Heart left ventricle (tissue), 16 donors: ENCODE results near the gene AASDH. TPM values are rescaled to one million over a fixed set of nuclear protein-coding genes. Genes with fewer than 3 reads are reported as not detected.

ENCODE experiments used
- ATAC-seq, 4 donors: fragments of 200-7000 bp; cut with Tn5 transposase; one replicate each; pipeline ENCODE4 v1.9.1; 2020 to 2022; ENCODE audit warnings: moderate library complexity in 4 of 4, mild to moderate bottlenecking in 3 of 4, moderate number of reproducible peaks in 1 of 4
- DNase-seq, 5 donors: peaks; one replicate each; pipeline ENCODE4 v3.0.0-alpha.2; 2020
- H3K27ac ChIP-seq, 12 donors: fragments of 200-600 bp; sonication (generic) in 4 of 12; one replicate each; pipeline versions ENCODE4 v1.5.0 to v1.8.0; 2016 to 2022; ENCODE audit warnings: mild to moderate bottlenecking in 2 of 12
- H3K27me3 ChIP-seq, 9 donors: fragments of 200-600 bp; sonication (generic) in 2 of 9; one replicate each; pipeline versions ENCODE4 v1.5.1 to v1.8.0; 2016 to 2022; ENCODE audit warnings: mild to moderate bottlenecking in 3 of 9
- H3K36me3 ChIP-seq, 9 donors: fragments of 200-600 bp; sonication (generic) in 2 of 9; one replicate each; pipeline versions ENCODE4 v1.5.0 to v1.8.0; 2018 to 2022; ENCODE audit warnings: mild to moderate bottlenecking in 2 of 9
- H3K4me1 ChIP-seq, 12 donors: fragments of 200-600 bp; sonication (generic) in 4 of 12; one replicate each; pipeline versions ENCODE4 v1.5.0 to v1.8.0; 2016 to 2022; ENCODE audit warnings: mild to moderate bottlenecking in 3 of 12
- H3K4me3 ChIP-seq, 12 donors: fragments of 200-600 bp; sonication (generic) in 4 of 12; one replicate each; pipeline versions ENCODE4 v1.5.0 to v1.8.0; 2017 to 2022; ENCODE audit warnings: mild to moderate bottlenecking in 9 of 12, moderate library complexity in 4 of 12
- H3K9me3 ChIP-seq, 12 donors: fragments of 200-600 bp; sonication (generic) in 4 of 12; one replicate each; pipeline versions ENCODE4 v1.5.0 to v1.8.0; 2016 to 2022; ENCODE audit warnings: mild to moderate bottlenecking in 1 of 12
- POLR2A ChIP-seq, 2 donors: fragments of 450-650 bp; IDR thresholded peaks; one replicate each; pipeline ENCODE4 v1.6.1; 2017; ENCODE audit warnings: antibody characterized with exemption in 2 of 2, mild to moderate bottlenecking in 2 of 2, moderate library complexity in 2 of 2
- WGBS, 4 donors: extraction: QIAGEN DNeasy Blood & Tissue Kit in 2 of 4; methylation state at CpG; one replicate each; pipeline versions ENCODE4 v1.1.5 to v1.1.7; 2013 to 2018; 5-methylcytosine and 5-hydroxymethylcytosine counted together
- intact Hi-C, 10 donors: fragments of 100-400 bp; cut with DNase I; formaldehyde crosslinking; loops; one replicate each; pipeline versions ENCODE4 v1.11.1 to v1.14.2; 2022
- polyA plus RNA-seq, 2 donors: library from polyadenylated mRNA; stranded (reverse); fragments of 200-250 nt; gene quantifications; one replicate each; pipeline ENCODE4 v1.2.3, GENCODE V29; 2013
- total RNA-seq, 9 donors: library from RNA; depleted of rRNA in 2 of 9; stranded (reverse); fragments of >200 nt in 2 of 9; fragmentation: NEBNext Ultra II Directional in 3 of 9; extraction: Animal tissue kit (Norgen Biotek cat#: 25700) in 3 of 9; gene quantifications; one replicate each; pipeline versions ENCODE4 v1.1.0 to v1.2.4, GENCODE V29; 2016 to 2023
- TF ChIP-seq, protein P1 (sequence below), 12 donors: fragments of 200-600 bp; sonication (generic) in 4 of 12; IDR thresholded peaks; one replicate each; pipeline versions ENCODE4 v1.5.0 to v1.8.0; 2018 to 2022; ENCODE audit warnings: antibody characterized with exemption in 12 of 12, mild to moderate bottlenecking in 5 of 12
- donor health status: ischemic (EF 13 %, LVEDD 7.1; RV severe dilation, severe dysfunction).
- donor health status: healthy with polysubstance abuse.
- donor health status: DM: no; HTN: yes; CAD: no.
- donor health status: DM: no; HTN: no; CAD: no.
- donor health status: ischemic (EF 25% LVEDD 6.9; RV normal size, moderate dysfunction).
- donor health status: ischemic (EF 25% LVEDD 5.7; RV mildly dilated, moderate dysfunction).
- donor health status: healthy.
- donor health status: DM: yes; HTN: yes; CAD: no.
- donor health status: ischemic (EF 35%, LVEDD 5.7; RV mildly dilated, moderate dysfunction).
- donor health status: nonischemic (EF 11% LVEDD 7.7; RV severe dilation, severe dysfunction).
- donor health status: DM: yes; HTN: yes; CAD: no.
- donor health status: PGD.
- donor health status: ischemic (EF 29% LVEDD 5.4; RV normal size, mild dysfunction).
- donor health status: nonischemic (EF 23%, LVEDD 6.1; RV moderate dilation, normal function).

AASDH gene
- total and polyA plus RNA-seq, 11 donors = 2.4 to 11.7 (median 5.2) TPM

- WGBS, 4 donors = 97 to 98% (median 97%) methylated on average over 9 of the region's 9 CpGs
- no peak for ATAC-seq
- DNase-seq = no peak
- TF ChIP-seq, protein P1, sequence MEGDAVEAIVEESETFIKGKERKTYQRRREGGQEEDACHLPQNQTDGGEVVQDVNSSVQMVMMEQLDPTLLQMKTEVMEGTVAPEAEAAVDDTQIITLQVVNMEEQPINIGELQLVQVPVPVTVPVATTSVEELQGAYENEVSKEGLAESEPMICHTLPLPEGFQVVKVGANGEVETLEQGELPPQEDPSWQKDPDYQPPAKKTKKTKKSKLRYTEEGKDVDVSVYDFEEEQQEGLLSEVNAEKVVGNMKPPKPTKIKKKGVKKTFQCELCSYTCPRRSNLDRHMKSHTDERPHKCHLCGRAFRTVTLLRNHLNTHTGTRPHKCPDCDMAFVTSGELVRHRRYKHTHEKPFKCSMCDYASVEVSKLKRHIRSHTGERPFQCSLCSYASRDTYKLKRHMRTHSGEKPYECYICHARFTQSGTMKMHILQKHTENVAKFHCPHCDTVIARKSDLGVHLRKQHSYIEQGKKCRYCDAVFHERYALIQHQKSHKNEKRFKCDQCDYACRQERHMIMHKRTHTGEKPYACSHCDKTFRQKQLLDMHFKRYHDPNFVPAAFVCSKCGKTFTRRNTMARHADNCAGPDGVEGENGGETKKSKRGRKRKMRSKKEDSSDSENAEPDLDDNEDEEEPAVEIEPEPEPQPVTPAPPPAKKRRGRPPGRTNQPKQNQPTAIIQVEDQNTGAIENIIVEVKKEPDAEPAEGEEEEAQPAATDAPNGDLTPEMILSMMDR (IDR thresholded peaks at IDR 0.05) = no peak
- TF ChIP-seq POLR2A (IDR thresholded peaks at IDR 0.05) = no peak
- intact Hi-C loops = no loop called here
- Histone ChIP-seq H3K27me3 (no peaks in the 10 kb centered on the region), H3K36me3 (peaks cover 0 to 79% (median 20%) of the 10 kb centered on the region in 9 donors), H3K27ac (no peak overlapping the region), H3K9me3 (no peaks in the 10 kb centered on the region), H3K4me3 (no peak overlapping the region), H3K4me1 (no peaks in the 10 kb centered on the region)
These were observed 30.6 kb downstream of the AASDH start for GRCh38 chr4:56356650-56357049.

GRCh38 chr4:56348576-56348975 lies 38.7 kb downstream of the AASDH start:
- Histone ChIP-seq H3K27ac (no peak overlapping the region), H3K9me3 (no peaks in the 10 kb centered on the region), H3K27me3 (no peaks in the 10 kb centered on the region), H3K4me3 (no peak overlapping the region), H3K36me3 (peaks cover 0 to 78% (median 34%) of the 10 kb centered on the region in 9 donors), H3K4me1 (no peaks in the 10 kb centered on the region)
- TF ChIP-seq, protein P1 (IDR thresholded peaks at IDR 0.05) = no peak
- TF ChIP-seq POLR2A (IDR thresholded peaks at IDR 0.05) = no peak
- DNase-seq = no peak
- intact Hi-C loops = no loop called here
- WGBS, 4 donors = 94 to 98% (median 95%) methylated on average over 3 of the region's 3 CpGs
- ATAC-seq = no peak

GRCh38 chr4:56345458-56345857 lies 41.8 kb downstream of the AASDH start:
- 92 to 97% (median 96%) methylated on average over 4 of the region's 4 CpGs for WGBS, 4 donors
- H3K27me3 ChIP-seq = no peaks in the 10 kb centered on the region
- H3K4me3 ChIP-seq = no peak overlapping the region
- no peaks in the 10 kb centered on the region for H3K4me1 ChIP-seq
- DNase-seq (no peak), ATAC-seq (no peak)
- intact Hi-C loops = no loop called here
- H3K27ac ChIP-seq = no peak overlapping the region
- no peaks in the 10 kb centered on the region for H3K9me3 ChIP-seq
- TF ChIP-seq POLR2A (IDR thresholded peaks at IDR 0.05) = no peak
- TF ChIP-seq, protein P1 (IDR thresholded peaks at IDR 0.05) = no peak
- peaks cover 0 to 58% (median 26%) of the 10 kb centered on the region in 9 donors for H3K36me3 ChIP-seq

DNA sequence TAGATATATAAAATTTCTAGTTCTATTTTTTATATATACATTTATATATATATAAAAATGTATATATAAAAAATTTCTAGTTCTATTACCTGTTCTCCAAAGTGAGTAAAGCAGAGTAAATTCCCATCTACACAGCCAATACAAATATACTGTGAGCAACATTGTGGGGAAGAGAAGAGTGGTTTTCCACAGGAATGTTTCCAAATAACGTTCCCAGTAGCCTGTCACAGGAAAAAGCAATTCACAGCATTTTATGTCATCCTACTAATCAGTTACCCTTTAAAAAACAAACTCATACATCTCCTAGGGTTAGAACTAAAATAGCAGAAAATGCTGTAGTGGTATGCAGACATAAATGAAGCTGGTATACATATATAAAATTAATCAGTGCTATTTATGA lies 44.5 kb downstream of the AASDH start:
- no peaks in the 10 kb centered on the region for H3K4me1 ChIP-seq
- 33 to 59% (median 43%) methylated on average over 1 of the region's 1 CpG for WGBS, 4 donors
- DNase-seq = no peak
- no peaks in the 10 kb centered on the region for H3K27me3 ChIP-seq
- peaks cover 0 to 34% (median 12%) of the 10 kb centered on the region in 9 donors for H3K36me3 ChIP-seq
- no peaks in the 10 kb centered on the region for H3K9me3 ChIP-seq
- ATAC-seq = no peak
- TF ChIP-seq, protein P1 (IDR thresholded peaks at IDR 0.05) = no peak
- TF ChIP-seq POLR2A (IDR thresholded peaks at IDR 0.05) = no peak
- H3K4me3 ChIP-seq = no peak overlapping the region
- intact Hi-C loops = no loop called here
- H3K27ac ChIP-seq = no peak overlapping the region
